ENCODE measurements around the gene EPHB2. TPM values are rescaled to one million over a fixed set of nuclear protein-coding genes. Genes with fewer than 3 reads are reported as not detected.

Gene EPHB2
- total and polyA plus RNA-seq, 2 of the 8 experiments (the other 6 are each of a cell fraction or from before 2014, with no cell fraction given) = 15.8 to 17.2 TPM

DNA sequence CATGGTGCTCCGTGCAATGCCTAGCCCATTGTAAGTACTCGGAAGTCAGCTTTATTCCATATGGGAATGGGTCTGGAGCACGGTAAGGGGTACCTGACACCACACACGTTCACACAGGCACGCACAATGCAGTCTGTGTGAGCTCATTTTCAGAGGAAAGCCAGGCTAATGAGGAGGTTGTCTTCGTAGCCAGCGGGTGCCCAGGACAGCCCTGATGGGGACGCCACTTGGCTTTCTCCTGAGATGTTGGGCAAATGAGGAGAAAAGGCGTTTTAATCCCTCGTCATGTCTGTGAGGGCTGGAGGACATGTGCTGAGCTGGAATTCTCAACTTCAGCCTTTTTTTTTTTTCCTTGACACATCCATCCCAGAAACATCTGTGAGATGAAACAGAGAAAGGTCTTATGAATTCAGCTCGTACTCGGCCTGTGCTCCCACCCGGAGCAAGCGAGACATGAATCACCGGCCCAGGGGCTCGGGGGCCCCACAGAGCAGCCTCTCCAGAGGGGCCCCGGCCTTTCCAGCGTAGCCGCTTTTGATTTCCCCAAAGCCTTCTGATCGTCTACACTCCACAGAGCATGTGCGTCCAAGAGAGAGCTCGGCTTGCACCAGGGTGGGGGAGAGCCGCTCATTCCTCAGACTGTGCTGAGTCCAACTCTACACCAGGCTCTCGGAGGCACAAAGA lies 125.1 kb downstream of the EPHB2 start (continued):
- no peak for TF ChIP-seq TCF12 (IDR thresholded peaks at IDR 0.05; ENCODE audit: low read depth, low read length)
- no peak for TF ChIP-seq GTF2F1 (IDR thresholded peaks at IDR 0.05; ENCODE audit: borderline replicate concordance, low read depth, low read length)
- no peak for TF ChIP-seq PHF8 (conservative IDR thresholded peaks at IDR 0.05; ENCODE audit: low read depth, low read length)
- TF ChIP-seq CTBP2 (IDR thresholded peaks at IDR 0.05; ENCODE audit: borderline replicate concordance, insufficient read depth, insufficient read length, low read length) = no peak
- no peak for TF ChIP-seq NANOG (IDR thresholded peaks at IDR 0.05; ENCODE audit: insufficient read depth, low read depth, low read length, poor library complexity, severe bottlenecking)
- TF ChIP-seq SP1 (IDR thresholded peaks at IDR 0.05; ENCODE audit: low read depth, low read length) = no peak
- TF ChIP-seq POU5F1 (IDR thresholded peaks at IDR 0.05; ENCODE audit: low read depth, low read length) = no peak
- TF ChIP-seq RNF2 (IDR thresholded peaks at IDR 0.05; ENCODE audit: borderline replicate concordance, low read depth, low read length, missing control alignments, poor library complexity, severe bottlenecking) = no peak
- no peak for TF ChIP-seq BRCA1 (IDR thresholded peaks at IDR 0.05; ENCODE audit: low read depth, low read length)
